ENCODE results near the gene GSX1.

GRCh38 chr13:27821566-27821965, 29.3 kb downstream of the GSX1 start:
- TF ChIP-seq POLR2A (IDR thresholded peaks at IDR 0.05; ENCODE audit: low read length): no peak
- TF ChIP-seq GATA1 (IDR thresholded peaks at IDR 0.05; ENCODE audit: low read depth, low read length): no peak

Data from erythroblast (primary cell).